ENCODE measurements around the gene SLC6A13. TPM values are rescaled to one million over a fixed set of nuclear protein-coding genes. Genes with fewer than 3 reads are reported as not detected.
"Not testable (repeated sequence)": the region's sequence is repeated elsewhere in the genome, so short reads cannot be mapped to it uniquely, and the experiment has no call there.

The SLC6A13 gene
- total RNA-seq, 1 experiment from 2014 or later = not detected

GRCh38 chr12:236445-236844 is 26.2 kb downstream of the SLC6A13 start:
- POLR2A ChIA-PET (ENCODE audit: low non-redundant PET) = no interaction called here
- Histone ChIP-seq H3K27ac (ENCODE audit: low read depth, low read length, poor library complexity, severe bottlenecking) (no peak overlapping the region), H3K4me1 (ENCODE audit: insufficient read depth, low read length, poor library complexity, severe bottlenecking) (no peaks in the 10 kb centered on the region), H3K27me3 (replicated peaks; ENCODE audit: insufficient read depth, low read depth, low read length, poor library complexity) (no peaks in the 10 kb centered on the region), H3K9me3 (ENCODE audit: low read depth, low read length, poor library complexity, severe bottlenecking) (no peaks in the 10 kb centered on the region), H3K36me3 (ENCODE audit: insufficient read depth, low read length, poor library complexity, severe bottlenecking) (no peaks in the 10 kb centered on the region), H3K4me3 (ENCODE audit: low read depth, low read length, poor library complexity, severe bottlenecking) (no peak overlapping the region)
- DNase-seq (ENCODE audit: low spot score) = no peak
- no peak for TF ChIP-seq CTCF (conservative IDR thresholded peaks at IDR 0.05; ENCODE audit: low read depth, low read length)
- BruUV-seq (replicated peaks) = no TSS peak
- intact Hi-C loops (cut with micrococcal nuclease; ENCODE audit: unreplicated experiment) = no loop called here
- CTCF ChIA-PET = no interaction called here

GRCh38 chr12:235967-236366 is 26.7 kb downstream of the SLC6A13 start:
- BruUV-seq (replicated peaks); H3K27ac ChIP-seq (ENCODE audit: low read depth, low read length, poor library complexity, severe bottlenecking); H3K36me3 ChIP-seq (ENCODE audit: insufficient read depth, low read length, poor library complexity, severe bottlenecking); H3K4me3 ChIP-seq (ENCODE audit: low read depth, low read length, poor library complexity, severe bottlenecking); H3K27me3 ChIP-seq (replicated peaks; ENCODE audit: insufficient read depth, low read depth, low read length, poor library complexity); CTCF ChIA-PET; intact Hi-C loops (cut with micrococcal nuclease; ENCODE audit: unreplicated experiment); POLR2A ChIA-PET (ENCODE audit: low non-redundant PET); H3K4me1 ChIP-seq (ENCODE audit: insufficient read depth, low read length, poor library complexity, severe bottlenecking); H3K9me3 ChIP-seq (ENCODE audit: low read depth, low read length, poor library complexity, severe bottlenecking); DNase-seq (ENCODE audit: low spot score): not testable (repeated sequence)

GRCh38 chr12:234891-235415 is 27.7 kb downstream of the SLC6A13 start:
- no peaks in the 10 kb centered on the region for H3K36me3 ChIP-seq (ENCODE audit: insufficient read depth, low read length, poor library complexity, severe bottlenecking)
- TF ChIP-seq EZH2 (IDR thresholded peaks at IDR 0.05; ENCODE audit: borderline replicate concordance, low read depth, low read length, poor library complexity, severe bottlenecking) = no peak
- no peak for TF ChIP-seq CTCF (conservative IDR thresholded peaks at IDR 0.05; ENCODE audit: low read depth, low read length)
- no peaks in the 10 kb centered on the region for H3K9me3 ChIP-seq (ENCODE audit: low read depth, low read length, poor library complexity, severe bottlenecking)
- no peak overlapping the region for H3K4me3 ChIP-seq (ENCODE audit: low read depth, low read length, poor library complexity, severe bottlenecking)
- H3K4me1 ChIP-seq (ENCODE audit: insufficient read depth, low read length, poor library complexity, severe bottlenecking) = no peaks in the 10 kb centered on the region
- H3K27me3 ChIP-seq (replicated peaks; ENCODE audit: insufficient read depth, low read depth, low read length, poor library complexity) = no peaks in the 10 kb centered on the region
- no peak for DNase-seq (ENCODE audit: low spot score)
- intact Hi-C loops (cut with micrococcal nuclease; ENCODE audit: unreplicated experiment) = no loop called here
- no TSS peak for BruUV-seq (replicated peaks)
- POLR2A ChIA-PET (ENCODE audit: low non-redundant PET) = no interaction called here
- no peak overlapping the region for H3K27ac ChIP-seq (ENCODE audit: low read depth, low read length, poor library complexity, severe bottlenecking)
- CTCF ChIA-PET = no interaction called here

GRCh38 chr12:234019-234418 is 28.6 kb downstream of the SLC6A13 start:
- ChIA-PET CTCF (no interaction called here), POLR2A (ENCODE audit: low non-redundant PET) (no interaction called here)
- BruUV-seq (replicated peaks) = no TSS peak
- Histone ChIP-seq H3K36me3 (ENCODE audit: insufficient read depth, low read length, poor library complexity, severe bottlenecking) (no peaks in the 10 kb centered on the region), H3K27ac (ENCODE audit: low read depth, low read length, poor library complexity, severe bottlenecking) (no peak overlapping the region), H3K9me3 (ENCODE audit: low read depth, low read length, poor library complexity, severe bottlenecking) (no peaks in the 10 kb centered on the region), H3K4me3 (ENCODE audit: low read depth, low read length, poor library complexity, severe bottlenecking) (no peak overlapping the region), H3K27me3 (replicated peaks; ENCODE audit: insufficient read depth, low read depth, low read length, poor library complexity) (no peaks in the 10 kb centered on the region), H3K4me1 (ENCODE audit: insufficient read depth, low read length, poor library complexity, severe bottlenecking) (no peaks in the 10 kb centered on the region)
- no peak for DNase-seq (ENCODE audit: low spot score)
- intact Hi-C loops (cut with micrococcal nuclease; ENCODE audit: unreplicated experiment) = no loop called here
- TF ChIP-seq EZH2 (IDR thresholded peaks at IDR 0.05; ENCODE audit: borderline replicate concordance, low read depth, low read length, poor library complexity, severe bottlenecking) (no peak), CTCF (conservative IDR thresholded peaks at IDR 0.05; ENCODE audit: low read depth, low read length) (no peak)
